H1 (cell line): Measurements from ENCODE around the gene BBLN. TPM values are rescaled to one million over a fixed set of nuclear protein-coding genes. Genes with fewer than 3 reads are reported as not detected.

Experiments used
- CTCF ChIA-PET: fragments of 300-600 bp; sonication (Branson Sonifier 250); formaldehyde crosslinking; loops from one replicate; lab custom pipeline; 2021; ENCODE audit not compliant: partially characterized antibody; lab: Charles Lee
- POLR2A ChIA-PET: fragments of 300-600 bp; sonication (Branson Sonifier 250); formaldehyde crosslinking; loops from one replicate; lab custom pipeline; 2021; ENCODE audit warnings: inconsistent platforms; ENCODE audit not compliant: partially characterized antibody; lab: Charles Lee
- DNase-seq, 2 experiments: peaks; one replicate each; pipeline versions ENCODE4 v3.0.0 to v3.0.0-alpha.2; 2010 to 2022; ENCODE audit warnings: low spot score in 2 of 2, low read depth in 1 of 2, mixed read lengths in 1 of 2
- FAIRE-seq: peaks from 2 replicates; lab custom pipeline; 2011; peaks lifted over from hg19 to GRCh38; lab: Jason Lieb, UNC
- H2AFZ ChIP-seq: 2 replicates; pipeline ENCODE4 v1.8.1; 2012; ENCODE audit warnings: low read length, inconsistent platforms
- H2AK5ac ChIP-seq: 2 replicates; pipeline ENCODE4 v1.6.1; 2013; ENCODE audit warnings: low read depth, low read length
- H2BK120ac ChIP-seq: replicated peaks from 2 replicates; pipeline ENCODE3; 2013; ENCODE audit warnings: low read depth, low read length, inconsistent platforms
- H2BK12ac ChIP-seq: 2 replicates; pipeline ENCODE4 v1.6.1; 2013; ENCODE audit warnings: low read depth, low read length
- H2BK15ac ChIP-seq: 2 replicates; pipeline ENCODE4 v1.6.1; 2013; ENCODE audit warnings: low read length
- H2BK20ac ChIP-seq: 2 replicates; pipeline ENCODE4 v1.6.1; 2013; ENCODE audit warnings: low read length
- H2BK5ac ChIP-seq: 2 replicates; pipeline ENCODE4 v1.6.1; 2013; ENCODE audit warnings: low read depth, low read length
- H3K14ac ChIP-seq: 2 replicates; pipeline ENCODE4 v1.6.1; 2013; ENCODE audit warnings: inconsistent platforms; ENCODE audit not compliant: insufficient read length
- H3K18ac ChIP-seq: 2 replicates; pipeline ENCODE4 v1.6.1; 2013; ENCODE audit warnings: low read length; ENCODE audit errors: extremely low read depth
- H3K23ac ChIP-seq: 2 replicates; pipeline ENCODE4 v1.6.1; 2013; ENCODE audit warnings: inconsistent platforms; ENCODE audit not compliant: insufficient read length
- H3K23me2 ChIP-seq: 2 replicates; pipeline ENCODE4 v1.6.1; 2013; ENCODE audit warnings: low read depth, low read length
- H3K27ac ChIP-seq: 2 replicates; pipeline ENCODE4 v1.6.1; 2011; ENCODE audit warnings: low read depth, low read length, inconsistent platforms
- H3K27me3 ChIP-seq, 4 experiments: replicated peaks in 1 of 4; 1 replicate in 1 of 4; 2 replicates in 3 of 4; pipeline versions ENCODE4 v1.6.1 to v1.8.1; 2011 to 2013; ENCODE audit warnings: low read length in 3 of 4, mild to moderate bottlenecking in 3 of 4, inconsistent platforms in 2 of 4, mixed read lengths in 2 of 4, moderate library complexity in 1 of 4; ENCODE audit not compliant: control insufficient read depth in 3 of 4, insufficient read depth in 3 of 4; ENCODE audit errors: extremely low read depth in 1 of 4
- H3K36me3 ChIP-seq, 4 experiments: 2 replicates each; pipeline versions ENCODE4 v1.6.1 to v1.8.1; 2011 to 2013; ENCODE audit warnings: mild to moderate bottlenecking in 4 of 4, low read length in 3 of 4, moderate library complexity in 2 of 4, control low read depth in 1 of 4, inconsistent platforms in 1 of 4; ENCODE audit not compliant: insufficient read depth in 4 of 4, control insufficient read depth in 2 of 4
- H3K4ac ChIP-seq: replicated peaks from 2 replicates; pipeline ENCODE3; 2013; ENCODE audit warnings: low read length, low read depth, mixed read lengths, inconsistent platforms; ENCODE audit not compliant: insufficient read length
- H3K4me1 ChIP-seq, 4 experiments: replicated peaks in 1 of 4; 1 replicate in 1 of 4; 2 replicates in 3 of 4; pipeline versions ENCODE4 v1.6.1 to v1.8.1; 2011 to 2013; ENCODE audit warnings: low read length in 3 of 4, inconsistent platforms in 2 of 4, mixed read lengths in 1 of 4; ENCODE audit not compliant: insufficient read depth in 4 of 4, control insufficient read depth in 3 of 4
- H3K4me2 ChIP-seq, 2 experiments: 2 replicates each; pipeline versions ENCODE4 v1.6.1 to v1.8.1; 2011 to 2013; ENCODE audit warnings: low read depth in 2 of 2, low read length in 2 of 2, control low read depth in 1 of 2, inconsistent platforms in 1 of 2, mild to moderate bottlenecking in 1 of 2; ENCODE audit not compliant: insufficient read depth in 1 of 2
- H3K4me3 ChIP-seq, 4 experiments: fragments of 200-600, 300-600 bp in 1 of 4; sonication (generic), shearing (Covaris generic), sonication (Bioruptor Twin) in 1 of 4; 2 replicates each; pipeline versions ENCODE4 v1.5.1 to v1.8.1; 2011 to 2016; ENCODE audit warnings: low read length in 4 of 4, low read depth in 3 of 4, control low read depth in 2 of 4, inconsistent platforms in 2 of 4, mild to moderate bottlenecking in 2 of 4, mixed read lengths in 1 of 4, moderate library complexity in 1 of 4; ENCODE audit not compliant: insufficient read depth in 2 of 4; ENCODE audit errors: extremely low read depth in 1 of 4
- H3K56ac ChIP-seq: replicated peaks from 2 replicates; pipeline ENCODE3; 2013; ENCODE audit warnings: low read depth, mild to moderate bottlenecking, mixed read lengths, low read length, inconsistent platforms; ENCODE audit not compliant: insufficient read length
- H3K79me1 ChIP-seq: 2 replicates; pipeline ENCODE4 v1.6.1; 2013; ENCODE audit warnings: low read depth, low read length, control low read depth
- H3K79me2 ChIP-seq, 2 experiments: 2 replicates each; pipeline versions ENCODE4 v1.6.1 to v1.8.1; 2012 to 2013; ENCODE audit warnings: low read length in 2 of 2, mild to moderate bottlenecking in 2 of 2, inconsistent platforms in 1 of 2; ENCODE audit not compliant: insufficient read depth in 2 of 2, control insufficient read depth in 1 of 2
- H3K9ac ChIP-seq, 4 experiments: replicated peaks in 1 of 4; 1 replicate in 1 of 4; 2 replicates in 3 of 4; pipeline versions ENCODE4 v1.6.1 to v1.8.1; 2011 to 2013; ENCODE audit warnings: low read depth in 3 of 4, low read length in 3 of 4, control low read depth in 2 of 4, mild to moderate bottlenecking in 2 of 4, moderate library complexity in 2 of 4, inconsistent platforms in 1 of 4; ENCODE audit errors: extremely low read depth in 1 of 4
- H3K9me3 ChIP-seq, 2 experiments: 2 replicates each; pipeline versions ENCODE4 v1.6.1 to v1.8.1; 2012 to 2013; ENCODE audit warnings: mild to moderate bottlenecking in 2 of 2, moderate library complexity in 2 of 2, control low read depth in 1 of 2, inconsistent platforms in 1 of 2, low read depth in 1 of 2, low read length in 1 of 2, mixed read lengths in 1 of 2; ENCODE audit not compliant: insufficient read depth in 2 of 2
- H4K20me1 ChIP-seq, 2 experiments: replicated peaks in 1 of 2; 2 replicates each; pipeline versions ENCODE3 to v1.8.1; 2011 to 2013; ENCODE audit warnings: inconsistent platforms in 2 of 2, low read length in 2 of 2, mild to moderate bottlenecking in 1 of 2; ENCODE audit not compliant: insufficient read depth in 2 of 2, control insufficient read depth in 1 of 2
- H4K5ac ChIP-seq: 2 replicates; pipeline ENCODE4 v1.6.1; 2013; ENCODE audit warnings: low read length, low read depth, mixed read lengths, inconsistent platforms; ENCODE audit not compliant: insufficient read length
- H4K8ac ChIP-seq: 2 replicates; pipeline ENCODE4 v1.8.0; 2013; ENCODE audit warnings: mild to moderate bottlenecking, moderate library complexity, low read length, inconsistent platforms; ENCODE audit not compliant: insufficient read depth; ENCODE audit errors: extremely low read depth
- H4K91ac ChIP-seq: replicated peaks from 2 replicates; pipeline ENCODE3; 2013; ENCODE audit warnings: low read length, mixed read lengths, inconsistent platforms; ENCODE audit not compliant: insufficient read length
- CHD2 ChIP-seq: IDR thresholded peaks from 2 replicates; pipeline ENCODE4 v1.6.1; 2012; ENCODE audit warnings: low read length, improper control_type of control experiment
- EGR1 ChIP-seq: IDR thresholded peaks from 2 replicates; pipeline ENCODE4 v1.6.1; 2011; ENCODE audit warnings: low read depth, low read length, borderline replicate concordance
- YY1 ChIP-seq: IDR thresholded peaks from 2 replicates; pipeline ENCODE4 v1.6.1; 2011; ENCODE audit warnings: low read depth, mild to moderate bottlenecking, low read length
- WGBS, 2 experiments: shearing (Covaris generic) in 1 of 2; methylation state at CpG; one replicate each; pipeline versions ENCODE4 v1.1.6 to v1.1.7; 2013 to 2015; ENCODE audit warnings: low lambda C conversion rate in 2 of 2, mixed read lengths in 2 of 2, inconsistent platforms in 1 of 2, low coverage in 1 of 2, missing lambda C conversion rate in 1 of 2; ENCODE audit not compliant: insufficient replicate concordance in 2 of 2, insufficient coverage in 1 of 2, insufficient read length in 1 of 2; ENCODE audit errors: extremely low coverage in 1 of 2, missing lambda C conversion rate in 1 of 2; 5-methylcytosine and 5-hydroxymethylcytosine counted together
- polyA plus RNA-seq, 7 experiments: library from polyadenylated mRNA; depleted of rRNA in 3 of 7; stranded (reverse) in 5 of 7; unstranded in 2 of 7; fragments of >200 nt in 5 of 7; fragments of 200-250 nt in 2 of 7; gene quantifications; 1 replicate in 5 of 7; 2 replicates in 1 of 7; 4 replicates in 1 of 7; pipeline versions ENCODE4 v1.2.1 to v1.2.3, GENCODE V29; 2011 to 2013; ENCODE audit warnings: missing spikeins in 2 of 7, mixed read lengths in 2 of 7
- total RNA-seq: library from RNA; stranded (reverse); fragmentation: NEBNext Ultra II Directional; extraction: Animal tissue kit (Norgen Biotek cat#: 25700); gene quantifications from 2 replicates; pipeline ENCODE4 v1.2.1, GENCODE V29; 2021

BBLN gene
- total and polyA plus RNA-seq, 2 of the 8 experiments (the other 6 are each of a cell fraction or from before 2014, with no cell fraction given) = 63.1 to 164 TPM

DNA sequence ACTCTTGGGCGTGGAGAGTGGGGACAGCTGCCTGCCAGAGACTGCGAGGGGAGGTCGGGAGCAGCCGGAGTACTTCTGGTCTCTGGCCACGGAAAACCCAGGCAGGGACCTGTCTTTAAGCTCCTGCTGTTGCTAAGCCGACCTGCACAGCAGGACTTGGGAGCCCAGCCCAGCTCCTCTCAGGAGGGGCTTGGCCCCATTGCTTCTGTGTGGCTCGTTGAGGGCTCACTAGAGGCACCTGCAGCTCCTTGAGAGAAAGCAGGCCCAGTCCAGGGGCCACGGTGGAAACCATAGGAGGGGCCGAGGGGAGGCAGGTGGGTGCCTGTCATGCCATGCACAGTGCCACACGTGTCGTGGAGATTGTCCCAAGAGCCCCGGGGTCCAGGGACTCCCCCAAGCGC lies 14.1 kb upstream of the BBLN start:
- no peak overlapping the region for H2BK120ac ChIP-seq
- no peak overlapping the region for H3K9ac ChIP-seq
- no peak overlapping the region for H2AFZ ChIP-seq
- no peak overlapping the region for H3K4me2 ChIP-seq
- H4K8ac ChIP-seq = no peak overlapping the region
- no peak overlapping the region for H3K18ac ChIP-seq
- no peaks in the 10 kb centered on the region for H3K23me2 ChIP-seq
- H3K4me1 ChIP-seq = peaks cover 0 to 7% (median 3%) of the 10 kb centered on the region in 4 experiments; a peak in 5 of 7 replicates
- no peak for DNase-seq
- H2AK5ac ChIP-seq = no peak overlapping the region
- H3K36me3 ChIP-seq = no peaks in the 10 kb centered on the region
- no peaks in the 10 kb centered on the region for H4K20me1 ChIP-seq
- no peak overlapping the region for H4K5ac ChIP-seq
- ChIA-PET CTCF (interaction anchor here (0.6 to 1.9 kb wide), 5 partner anchors 9 to 401 kb away, joined by 3 to 8 read pairs (median 3); no protein-coding TSS in a partner anchor), POLR2A (interaction anchor here (1.0 to 2.5 kb wide), 6 partner anchors 9 to 29 kb away, joined by 3 to 6 read pairs (median 4); no protein-coding TSS in a partner anchor)
- H2BK12ac ChIP-seq = no peak overlapping the region
- H3K79me2 ChIP-seq = no peaks in the 10 kb centered on the region
- H3K27me3 ChIP-seq = no peaks in the 10 kb centered on the region
- H2BK5ac ChIP-seq = no peak overlapping the region
- no peak overlapping the region for H3K14ac ChIP-seq
- H3K56ac ChIP-seq = no peak overlapping the region
- no peaks in the 10 kb centered on the region for H3K9me3 ChIP-seq
- no peak overlapping the region for H2BK15ac ChIP-seq
- WGBS, 2 experiments = 85% methylated on average over 13 of the region's 13 CpGs; no CpG with 5 or more reads in 1 of the 2 experiments
- no peak overlapping the region for H3K27ac ChIP-seq
- no peaks in the 10 kb centered on the region for H3K79me1 ChIP-seq
- H3K4me3 ChIP-seq = no peak overlapping the region; a peak in 1 of 8 replicates
- H3K23ac ChIP-seq = no peak overlapping the region
- H4K91ac ChIP-seq = no peak overlapping the region
- TF ChIP-seq CHD2 = no peak
- no peak for TF ChIP-seq EGR1
- TF ChIP-seq YY1 = no peak
- H3K4ac ChIP-seq = no peak overlapping the region
- FAIRE-seq = no peak
- no peak overlapping the region for H2BK20ac ChIP-seq
